ENCODE measurements around the gene ERICH2.

ERICH2 gene

GRCh38 chr2:170770606-170771420 is 635 bp downstream of the ERICH2 start:
- no peak for TF ChIP-seq CTCF (conservative IDR thresholded peaks at IDR 0.05; ENCODE audit: low read depth)
- POLR2A ChIA-PET (ENCODE audit: low non-redundant PET): interaction anchor here (0.8 kb wide), 1 partner anchor 46 kb away, joined by 3 read pairs; the partner anchor contains the start of gene GAD1
- peak overlapping the region; percentile 75 for H3K27ac ChIP-seq
- CTCF ChIA-PET: interaction anchor here (1.0 kb wide), 2 partner anchors 43 to 158 kb away, joined by 3 to 4 read pairs; partner anchors contain the start of gene GORASP2
- peak; percentile 92 for DNase-seq (ENCODE audit: low spot score)

- TF ChIP-seq CTCF (conservative IDR thresholded peaks at IDR 0.05; ENCODE audit: low read depth): no peak
- ChIA-PET POLR2A (ENCODE audit: low non-redundant PET) (no interaction called here), CTCF (interaction anchor here (0.9 to 1.0 kb wide), 2 partner anchors 42 to 45 kb away, joined by 4 read pairs; partner anchors contain the start of gene GAD1)
- peak overlapping the region; percentile 75 for H3K27ac ChIP-seq
- no peak for DNase-seq (ENCODE audit: low spot score)
Measured at GRCh38 chr2:170771421-170771937, 1.3 kb downstream of the ERICH2 start.

GRCh38 chr2:170772295-170772694 is 2.1 kb downstream of the ERICH2 start:
- DNase-seq (ENCODE audit: low spot score): no peak
- no peak for TF ChIP-seq CTCF (conservative IDR thresholded peaks at IDR 0.05; ENCODE audit: low read depth)
- POLR2A ChIA-PET (ENCODE audit: low non-redundant PET): no interaction called here
- H3K27ac ChIP-seq: no peak overlapping the region
- CTCF ChIA-PET: interaction anchor here (0.6 to 0.9 kb wide), 2 partner anchors 44 to 183 kb away, joined by 4 read pairs; partner anchors contain the start of gene GAD1

- no peak for TF ChIP-seq CTCF (conservative IDR thresholded peaks at IDR 0.05; ENCODE audit: low read depth)
- CTCF ChIA-PET: no interaction called here
- no peak overlapping the region for H3K27ac ChIP-seq
- no peak for DNase-seq (ENCODE audit: low spot score)
- POLR2A ChIA-PET (ENCODE audit: low non-redundant PET): no interaction called here
Measured at GRCh38 chr2:170774074-170774473, 3.9 kb downstream of the ERICH2 start.

- ChIA-PET POLR2A (ENCODE audit: low non-redundant PET) (no interaction called here), CTCF (interaction anchor here (0.7 kb wide), 1 partner anchor 119 kb away, joined by 3 read pairs; no protein-coding TSS in a partner anchor)
- H3K27ac ChIP-seq: no peak overlapping the region
- TF ChIP-seq CTCF (conservative IDR thresholded peaks at IDR 0.05; ENCODE audit: low read depth): no peak
- DNase-seq (ENCODE audit: low spot score): no peak
Measured at GRCh38 chr2:170778900-170779299, 8.7 kb downstream of the ERICH2 start.

GRCh38 chr2:170779304-170779703 is 9.1 kb downstream of the ERICH2 start:
- DNase-seq (ENCODE audit: low spot score): no peak
- TF ChIP-seq CTCF (conservative IDR thresholded peaks at IDR 0.05; ENCODE audit: low read depth): no peak
- CTCF ChIA-PET: interaction anchor here (0.7 kb wide), 1 partner anchor 119 kb away, joined by 3 read pairs; no protein-coding TSS in a partner anchor
- POLR2A ChIA-PET (ENCODE audit: low non-redundant PET): no interaction called here
- no peak overlapping the region for H3K27ac ChIP-seq
